ENCODE measurements around the gene MVD.

DNA sequence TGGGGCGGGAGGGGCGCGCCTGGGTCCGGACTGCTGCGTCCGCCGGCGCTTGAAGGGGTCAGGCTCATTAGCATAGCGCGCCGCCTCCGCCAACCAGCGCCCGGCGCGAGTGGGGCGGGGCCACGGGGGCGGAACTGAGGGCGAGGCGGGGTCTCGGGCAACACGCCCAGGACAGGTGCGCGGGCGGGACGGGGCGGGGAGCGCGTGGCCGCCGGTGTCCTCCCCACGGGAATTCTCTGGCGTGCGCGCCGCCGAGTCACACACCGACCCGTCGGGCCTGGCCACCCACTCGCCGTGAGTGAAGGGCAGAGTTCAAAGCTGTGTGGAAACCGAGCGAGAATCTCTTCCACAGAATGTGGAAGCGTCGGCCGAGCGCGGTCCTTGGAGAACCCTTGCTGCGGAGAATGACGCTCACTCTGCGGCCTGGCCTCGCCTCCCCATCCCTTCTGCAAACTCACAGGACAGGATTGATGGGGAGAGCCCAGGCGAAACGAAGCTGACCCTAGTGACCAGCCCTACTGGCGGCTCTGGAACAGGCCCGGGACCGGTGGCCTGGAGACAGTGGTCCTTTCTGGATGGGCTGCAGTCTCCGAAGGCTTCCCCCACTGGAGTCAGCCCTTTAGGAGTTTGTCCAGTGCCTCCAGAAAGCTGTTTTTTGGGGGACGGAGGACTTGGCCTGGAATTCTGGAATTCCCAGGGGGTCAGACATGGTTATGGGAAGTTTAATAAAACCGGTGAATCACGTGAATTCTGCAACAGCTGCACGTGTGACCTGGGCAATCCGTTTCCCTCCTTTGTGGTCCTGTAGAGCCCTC, 23.8 kb upstream of the MVD start, which contains the start of gene SNAI3:
- TF ChIP-seq, protein P1, sequence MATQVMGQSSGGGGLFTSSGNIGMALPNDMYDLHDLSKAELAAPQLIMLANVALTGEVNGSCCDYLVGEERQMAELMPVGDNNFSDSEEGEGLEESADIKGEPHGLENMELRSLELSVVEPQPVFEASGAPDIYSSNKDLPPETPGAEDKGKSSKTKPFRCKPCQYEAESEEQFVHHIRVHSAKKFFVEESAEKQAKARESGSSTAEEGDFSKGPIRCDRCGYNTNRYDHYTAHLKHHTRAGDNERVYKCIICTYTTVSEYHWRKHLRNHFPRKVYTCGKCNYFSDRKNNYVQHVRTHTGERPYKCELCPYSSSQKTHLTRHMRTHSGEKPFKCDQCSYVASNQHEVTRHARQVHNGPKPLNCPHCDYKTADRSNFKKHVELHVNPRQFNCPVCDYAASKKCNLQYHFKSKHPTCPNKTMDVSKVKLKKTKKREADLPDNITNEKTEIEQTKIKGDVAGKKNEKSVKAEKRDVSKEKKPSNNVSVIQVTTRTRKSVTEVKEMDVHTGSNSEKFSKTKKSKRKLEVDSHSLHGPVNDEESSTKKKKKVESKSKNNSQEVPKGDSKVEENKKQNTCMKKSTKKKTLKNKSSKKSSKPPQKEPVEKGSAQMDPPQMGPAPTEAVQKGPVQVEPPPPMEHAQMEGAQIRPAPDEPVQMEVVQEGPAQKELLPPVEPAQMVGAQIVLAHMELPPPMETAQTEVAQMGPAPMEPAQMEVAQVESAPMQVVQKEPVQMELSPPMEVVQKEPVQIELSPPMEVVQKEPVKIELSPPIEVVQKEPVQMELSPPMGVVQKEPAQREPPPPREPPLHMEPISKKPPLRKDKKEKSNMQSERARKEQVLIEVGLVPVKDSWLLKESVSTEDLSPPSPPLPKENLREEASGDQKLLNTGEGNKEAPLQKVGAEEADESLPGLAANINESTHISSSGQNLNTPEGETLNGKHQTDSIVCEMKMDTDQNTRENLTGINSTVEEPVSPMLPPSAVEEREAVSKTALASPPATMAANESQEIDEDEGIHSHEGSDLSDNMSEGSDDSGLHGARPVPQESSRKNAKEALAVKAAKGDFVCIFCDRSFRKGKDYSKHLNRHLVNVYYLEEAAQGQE (IDR thresholded peaks at IDR 0.05; ENCODE audit: insufficient read depth in 1 of 2, low read depth in 2 of 2, low read length in 2 of 2) = no peak
- TF ChIP-seq POLR2AphosphoS5 (IDR thresholded peaks at IDR 0.05; ENCODE audit: low read depth, low read length) = no peak
